ENCODE measurements around the gene IFNA5. TPM values are rescaled to one million over a fixed set of nuclear protein-coding genes. Genes with fewer than 3 reads are reported as not detected.

Gene IFNA5
- total and polyA plus RNA-seq, 4 donors = 0.12 to 0.28 TPM; not detected in 2

GRCh38 chr9:21317956-21318923, 13.1 kb upstream of the IFNA5 start:
- 20 to 25% methylated on average over 7 of the region's 7 CpGs for WGBS, 2 donors
- peak; percentile 66 for ATAC-seq (ENCODE audit: insufficient read depth, low FRiP score)

GRCh38 chr9:21316860-21317259, 11.7 kb upstream of the IFNA5 start:
- no peak for DNase-seq
- ATAC-seq (ENCODE audit: insufficient read depth, low FRiP score) = no peak
- WGBS, 2 donors = 25 to 30% methylated on average over 3 of the region's 3 CpGs
- no peak for TF ChIP-seq CTCF (IDR thresholded peaks at IDR 0.05; ENCODE audit: control extremely low read depth, extremely low read depth)
- H3K9ac ChIP-seq (ENCODE audit: insufficient read depth in 1 of 2, low read length in 2 of 2) = no peak overlapping the region
- H3K36me3 ChIP-seq (ENCODE audit: control insufficient read depth in 4 of 4, insufficient read depth in 4 of 4, low read length in 4 of 4) = peaks cover 0 to 3% (median under 1%) of the 10 kb centered on the region in 4 donors
- H3K4me3 ChIP-seq = no peak overlapping the region
- H3K27me3 ChIP-seq (ENCODE audit: control insufficient read depth in 3 of 3, insufficient read depth in 3 of 3, low read length in 2 of 3) = peaks cover 0 to 3% (median 0%) of the 10 kb centered on the region in 3 donors
- peaks cover 0 to 11% (median 0%) of the 10 kb centered on the region in 5 donors for H3K4me1 ChIP-seq (ENCODE audit: control insufficient read depth in 5 of 5, insufficient read depth in 5 of 5, low read length in 5 of 5)
- H3K27ac ChIP-seq (ENCODE audit: low read depth in 1 of 2, low read length in 1 of 2) = no peak overlapping the region
- no peaks in the 10 kb centered on the region for H3K9me3 ChIP-seq (ENCODE audit: control insufficient read depth in 4 of 4, insufficient read depth in 3 of 4, low read length in 3 of 4)

More at GRCh38 chr9:21317956-21318923, 13.1 kb upstream of the IFNA5 start:
- Histone ChIP-seq H3K27ac (ENCODE audit: low read depth in 1 of 2, low read length in 1 of 2) (no peak overlapping the region), H3K4me1 (ENCODE audit: control insufficient read depth in 5 of 5, insufficient read depth in 5 of 5, low read length in 5 of 5) (peaks cover 0 to 11% (median 0%) of the 10 kb centered on the region in 5 donors), H3K4me3 (no peak overlapping the region), H3K9me3 (ENCODE audit: control insufficient read depth in 4 of 4, insufficient read depth in 3 of 4, low read length in 3 of 4) (no peaks in the 10 kb centered on the region), H3K27me3 (ENCODE audit: control insufficient read depth in 3 of 3, insufficient read depth in 3 of 3, low read length in 2 of 3) (peaks cover 0 to 3% (median 0%) of the 10 kb centered on the region in 3 donors), H3K36me3 (ENCODE audit: control insufficient read depth in 4 of 4, insufficient read depth in 4 of 4, low read length in 4 of 4) (peaks cover 4 to 5% (median 4%) of the 10 kb centered on the region in 4 donors), H3K9ac (ENCODE audit: insufficient read depth in 1 of 2, low read length in 2 of 2) (no peak overlapping the region)
- peak; percentile 41 for TF ChIP-seq CTCF (IDR thresholded peaks at IDR 0.05; ENCODE audit: control extremely low read depth, extremely low read depth)
- DNase-seq = peak; percentile 37 to 69 (median 67)

- Histone ChIP-seq H3K27ac (ENCODE audit: low read depth in 1 of 2, low read length in 1 of 2) (no peak overlapping the region), H3K9me3 (ENCODE audit: control insufficient read depth in 4 of 4, insufficient read depth in 3 of 4, low read length in 3 of 4) (no peaks in the 10 kb centered on the region), H3K36me3 (ENCODE audit: control insufficient read depth in 4 of 4, insufficient read depth in 4 of 4, low read length in 4 of 4) (no peaks in the 10 kb centered on the region), H3K9ac (ENCODE audit: insufficient read depth in 1 of 2, low read length in 2 of 2) (no peak overlapping the region), H3K27me3 (ENCODE audit: control insufficient read depth in 3 of 3, insufficient read depth in 3 of 3, low read length in 2 of 3) (peaks cover 0 to 3% (median 0%) of the 10 kb centered on the region in 3 donors), H3K4me3 (no peak overlapping the region), H3K4me1 (ENCODE audit: control insufficient read depth in 5 of 5, insufficient read depth in 5 of 5, low read length in 5 of 5) (peaks cover 0 to 11% (median 0%) of the 10 kb centered on the region in 5 donors)
- TF ChIP-seq CTCF (IDR thresholded peaks at IDR 0.05; ENCODE audit: control extremely low read depth, extremely low read depth) = no peak
- ATAC-seq (ENCODE audit: insufficient read depth, low FRiP score) (no peak), DNase-seq (peak; percentile 33 to 69 (median 62))
- 37 to 56% methylated on average over 8 of the region's 8 CpGs for WGBS, 2 donors
Observed at GRCh38 chr9:21316032-21316842, 11.1 kb upstream of the IFNA5 start.

Measured in lung (tissue), 12 donors.